DND-41 (cell line): ENCODE measurements around the gene PALM.

Experiments used
- ATAC-seq: fragments of 200-7000 bp; cut with Tn5 transposase; 3 replicates; pipeline ENCODE4 v1.9.1; 2021; ENCODE audit warnings: low read depth; ENCODE audit not compliant: insufficient read depth
- DNase-seq: peaks from one replicate; pipeline ENCODE4 v3.0.0-alpha.2; 2020
- H2AFZ ChIP-seq: 2 replicates; pipeline ENCODE4 v1.6.0; 2012; ENCODE audit warnings: low read depth, low read length
- H3K27ac ChIP-seq: 2 replicates; pipeline ENCODE4 v1.5.1; 2012; ENCODE audit warnings: low read length, inconsistent platforms
- H3K27me3 ChIP-seq: fragments of 200-600 bp; sonication (generic); 2 replicates; pipeline ENCODE4 v1.6.0; 2012; ENCODE audit warnings: low read length, mild to moderate bottlenecking, inconsistent platforms; ENCODE audit not compliant: insufficient read depth, poor library complexity
- H3K36me3 ChIP-seq: 2 replicates; pipeline ENCODE4 v1.5.1; 2012; ENCODE audit warnings: low read length, inconsistent platforms; ENCODE audit not compliant: insufficient read depth
- H3K4me1 ChIP-seq: 2 replicates; pipeline ENCODE4 v1.5.1; 2012; ENCODE audit warnings: mild to moderate bottlenecking, low read length; ENCODE audit not compliant: insufficient read depth
- H3K4me2 ChIP-seq: 2 replicates; pipeline ENCODE4 v1.6.0; 2012; ENCODE audit warnings: mild to moderate bottlenecking, moderate library complexity, low read length, inconsistent platforms; ENCODE audit not compliant: insufficient read depth
- H3K4me3 ChIP-seq, 2 experiments: fragments of 200-600 bp in 1 of 2; shearing (Covaris generic) in 1 of 2; 2 replicates each; pipeline ENCODE4 v1.5.1; 2012 to 2016; ENCODE audit warnings: inconsistent platforms in 2 of 2, low read length in 2 of 2, mild to moderate bottlenecking in 2 of 2, low read depth in 1 of 2, moderate library complexity in 1 of 2
- H3K79me2 ChIP-seq: 2 replicates; pipeline ENCODE4 v1.6.0; 2012; ENCODE audit warnings: low read length, inconsistent platforms; ENCODE audit not compliant: insufficient read depth
- H3K9ac ChIP-seq: 2 replicates; pipeline ENCODE4 v1.6.0; 2012; ENCODE audit warnings: low read depth, mild to moderate bottlenecking, inconsistent platforms, low read length, moderate library complexity
- H3K9me3 ChIP-seq: 2 replicates; pipeline ENCODE4 v1.5.1; 2012; ENCODE audit warnings: low read length, moderate library complexity, mild to moderate bottlenecking, inconsistent platforms; ENCODE audit not compliant: insufficient read depth, severe bottlenecking
- H4K20me1 ChIP-seq: 2 replicates; pipeline ENCODE4 v1.6.0; 2012; ENCODE audit warnings: low read length; ENCODE audit not compliant: insufficient read depth
- EZH2 ChIP-seq: IDR thresholded peaks from 3 replicates; pipeline ENCODE4 v1.6.1; 2012; ENCODE audit warnings: borderline replicate concordance, low read depth, mild to moderate bottlenecking, moderate library complexity, low read length, inconsistent platforms; ENCODE audit not compliant: severe bottlenecking
- TF ChIP-seq, protein P1 (sequence below): IDR thresholded peaks from 2 replicates; pipeline ENCODE4 v1.5.1; 2012; ENCODE audit warnings: borderline replicate concordance, low read length, moderate library complexity, mild to moderate bottlenecking; ENCODE audit not compliant: poor library complexity, severe bottlenecking; ENCODE audit errors: extremely low read depth

Gene PALM

DNA sequence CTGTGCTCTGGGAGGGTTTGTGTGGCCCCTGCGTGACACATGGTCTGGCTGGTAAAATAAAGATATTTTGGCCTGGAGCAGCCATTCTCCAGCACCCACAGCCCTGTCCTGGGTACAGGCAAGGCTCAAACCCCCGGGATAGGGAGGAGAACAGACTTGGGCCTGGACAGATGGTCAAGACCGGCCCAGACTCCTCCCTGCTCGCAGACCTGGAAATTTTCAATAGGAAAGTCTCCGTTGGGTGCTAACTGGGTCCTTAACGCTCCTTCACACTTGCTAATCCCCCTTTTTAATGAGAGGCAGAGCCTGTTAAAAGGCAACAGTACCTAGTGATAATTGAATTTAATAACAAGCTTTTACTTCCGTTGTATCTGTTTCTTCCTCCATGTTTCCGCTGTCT, 2.5 kb downstream of the PALM start:
- Histone ChIP-seq H2AFZ (no peak overlapping the region), H4K20me1 (no peaks in the 10 kb centered on the region), H3K9me3 (peaks cover 7% of the 10 kb centered on the region), H3K79me2 (no peaks in the 10 kb centered on the region), H3K27ac (no peak overlapping the region), H3K9ac (no peak overlapping the region), H3K4me1 (no peaks in the 10 kb centered on the region), H3K27me3 (no peaks in the 10 kb centered on the region), H3K4me2 (no peak overlapping the region), H3K4me3 (no peak overlapping the region), H3K36me3 (no peaks in the 10 kb centered on the region)
- ATAC-seq: no peak
- DNase-seq: no peak
- TF ChIP-seq EZH2: no peak
- TF ChIP-seq, protein P1, sequence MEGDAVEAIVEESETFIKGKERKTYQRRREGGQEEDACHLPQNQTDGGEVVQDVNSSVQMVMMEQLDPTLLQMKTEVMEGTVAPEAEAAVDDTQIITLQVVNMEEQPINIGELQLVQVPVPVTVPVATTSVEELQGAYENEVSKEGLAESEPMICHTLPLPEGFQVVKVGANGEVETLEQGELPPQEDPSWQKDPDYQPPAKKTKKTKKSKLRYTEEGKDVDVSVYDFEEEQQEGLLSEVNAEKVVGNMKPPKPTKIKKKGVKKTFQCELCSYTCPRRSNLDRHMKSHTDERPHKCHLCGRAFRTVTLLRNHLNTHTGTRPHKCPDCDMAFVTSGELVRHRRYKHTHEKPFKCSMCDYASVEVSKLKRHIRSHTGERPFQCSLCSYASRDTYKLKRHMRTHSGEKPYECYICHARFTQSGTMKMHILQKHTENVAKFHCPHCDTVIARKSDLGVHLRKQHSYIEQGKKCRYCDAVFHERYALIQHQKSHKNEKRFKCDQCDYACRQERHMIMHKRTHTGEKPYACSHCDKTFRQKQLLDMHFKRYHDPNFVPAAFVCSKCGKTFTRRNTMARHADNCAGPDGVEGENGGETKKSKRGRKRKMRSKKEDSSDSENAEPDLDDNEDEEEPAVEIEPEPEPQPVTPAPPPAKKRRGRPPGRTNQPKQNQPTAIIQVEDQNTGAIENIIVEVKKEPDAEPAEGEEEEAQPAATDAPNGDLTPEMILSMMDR: no peak

DNA sequence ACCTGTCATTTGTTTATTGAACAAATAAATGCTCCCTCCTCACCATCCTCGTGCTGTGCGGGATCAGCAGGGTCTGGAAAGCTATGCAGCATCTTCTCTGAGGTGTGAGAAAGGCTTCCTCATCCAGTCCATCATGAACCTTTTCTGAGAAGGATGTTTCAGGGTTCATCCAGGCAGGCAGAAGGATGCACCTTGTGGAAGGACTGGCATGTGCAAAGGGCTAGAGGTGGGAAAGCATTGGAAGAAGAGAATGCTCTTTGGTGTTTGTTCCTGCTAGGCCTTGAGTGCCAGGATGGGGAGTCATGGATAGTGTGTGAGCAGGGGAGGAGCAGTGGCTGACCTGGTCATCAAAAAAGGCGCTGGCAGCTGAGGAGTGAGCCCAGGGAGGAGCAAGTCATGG, 6.6 kb downstream of the PALM start:
- Histone ChIP-seq H2AFZ (no peak overlapping the region), H3K36me3 (no peaks in the 10 kb centered on the region), H3K79me2 (no peaks in the 10 kb centered on the region), H4K20me1 (no peaks in the 10 kb centered on the region), H3K27me3 (no peaks in the 10 kb centered on the region), H3K9ac (no peak overlapping the region), H3K27ac (no peak overlapping the region), H3K4me2 (no peak overlapping the region), H3K9me3 (peaks cover 7% of the 10 kb centered on the region), H3K4me1 (no peaks in the 10 kb centered on the region), H3K4me3 (no peak overlapping the region)
- DNase-seq (no peak), ATAC-seq (no peak)
- no peak for TF ChIP-seq EZH2
- TF ChIP-seq, protein P1: no peak

DNA sequence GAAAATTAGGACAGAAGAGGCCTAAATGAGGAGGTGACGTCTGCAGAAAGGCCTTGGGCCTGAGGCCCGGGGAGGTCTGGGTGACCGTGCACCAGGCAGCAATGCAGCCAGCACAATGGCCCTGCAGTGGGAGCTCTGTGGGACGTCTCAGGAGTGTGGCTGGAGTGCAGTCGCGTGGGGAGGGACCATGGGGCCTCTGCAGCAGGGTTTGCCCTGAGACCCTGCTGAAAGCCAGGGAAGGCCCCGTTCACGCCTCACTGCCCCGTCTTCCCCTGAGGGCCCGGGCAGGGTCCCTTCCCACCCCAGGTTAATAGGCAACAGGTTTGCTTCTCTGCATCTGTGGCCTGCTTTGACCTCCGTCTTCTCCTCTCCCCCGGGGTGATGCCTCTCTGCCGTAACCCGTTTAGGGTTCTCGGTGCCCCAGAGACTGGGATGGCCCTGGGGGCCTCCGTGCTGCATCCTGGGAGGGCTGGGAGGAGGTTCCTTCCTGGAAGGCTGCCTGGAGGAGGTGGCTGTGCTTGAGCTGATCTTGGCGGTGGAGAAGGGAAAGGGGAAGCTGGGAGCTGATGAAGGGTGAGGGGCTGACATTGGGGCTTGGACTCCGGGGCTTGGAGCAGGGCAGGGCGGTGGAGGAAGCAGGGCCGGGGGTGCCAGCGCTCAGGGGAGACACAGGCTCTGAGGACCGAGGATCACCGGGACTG, 9.7 kb downstream of the PALM start:
- H3K27me3 ChIP-seq: no peaks in the 10 kb centered on the region
- H4K20me1 ChIP-seq: no peaks in the 10 kb centered on the region
- no peak overlapping the region for H2AFZ ChIP-seq
- TF ChIP-seq EZH2: no peak
- TF ChIP-seq, protein P1: no peak
- H3K4me3 ChIP-seq: no peak overlapping the region
- H3K36me3 ChIP-seq: no peaks in the 10 kb centered on the region
- no peak overlapping the region for H3K27ac ChIP-seq
- no peak overlapping the region for H3K9ac ChIP-seq
- H3K4me2 ChIP-seq: no peak overlapping the region
- H3K4me1 ChIP-seq: no peaks in the 10 kb centered on the region
- DNase-seq (no peak), ATAC-seq (no peak)
- H3K79me2 ChIP-seq: no peaks in the 10 kb centered on the region
- peaks cover 7% of the 10 kb centered on the region for H3K9me3 ChIP-seq
